HepG2 (cell line): ENCODE measurements around the gene ALKBH4. TPM values are rescaled to one million over a fixed set of nuclear protein-coding genes. Genes with fewer than 3 reads are reported as not detected.

Experiments used
- AKNA ChIP-seq: sonication (generic); formaldehyde crosslinking; IDR thresholded peaks from 2 replicates; pipeline ENCODE4 v1.4.0; 2020; ENCODE audit warnings: missing genetic modification reagents, borderline replicate concordance
- ARHGAP35 ChIP-seq: sonication (generic); formaldehyde crosslinking; IDR thresholded peaks from 2 replicates; pipeline ENCODE4 v1.9.0; 2022; ENCODE audit warnings: mild to moderate bottlenecking, inconsistent platforms, moderate library complexity, missing genetic modification reagents, borderline replicate concordance
- BORCS8-MEF2B ChIP-seq: sonication (generic); formaldehyde crosslinking; IDR thresholded peaks from 2 replicates; pipeline ENCODE4 v1.8.0; 2022; ENCODE audit warnings: mild to moderate bottlenecking, missing genetic modification reagents
- MAFK ChIP-seq, 2 experiments: IDR thresholded peaks in 1 of 2; conservative IDR thresholded peaks in 1 of 2; 2 replicates each; pipeline ENCODE4 v1.6.1; 2011; ENCODE audit warnings: improper control_type of control experiment in 2 of 2, low read length in 2 of 2
- MNT ChIP-seq: fragments of 450-650 bp; IDR thresholded peaks from 2 replicates; pipeline ENCODE4 v1.6.1; 2016
- MTF1 ChIP-seq: sonication (generic); formaldehyde crosslinking; IDR thresholded peaks from 2 replicates; pipeline ENCODE4 v1.5.0; 2020; ENCODE audit warnings: missing genetic modification reagents
- SAP130 ChIP-seq: IDR thresholded peaks from 2 replicates; pipeline ENCODE4 v1.6.1; 2016; ENCODE audit warnings: low read depth
- SNAI1 ChIP-seq: sonication (generic); formaldehyde crosslinking; IDR thresholded peaks from 2 replicates; pipeline ENCODE4 v1.5.0; 2020; ENCODE audit warnings: mild to moderate bottlenecking, missing genetic modification reagents, borderline replicate concordance
- SNAPC5 ChIP-seq: sonication (generic); formaldehyde crosslinking; IDR thresholded peaks from 2 replicates; pipeline ENCODE4 v1.8.1; 2023; ENCODE audit warnings: mild to moderate bottlenecking, missing genetic modification reagents, borderline replicate concordance
- SP5 ChIP-seq: IDR thresholded peaks from 2 replicates; pipeline ENCODE4 v1.6.1; 2016; ENCODE audit warnings: low read depth, borderline replicate concordance
- SYNCRIP ChIP-seq: fragments of 200-400 bp; formaldehyde crosslinking; IDR thresholded peaks from 2 replicates; pipeline ENCODE4 v1.6.1; 2018; ENCODE audit warnings: mild to moderate bottlenecking, low read depth, low read length; ENCODE audit not compliant: insufficient read depth
- THAP8 ChIP-seq: sonication (generic); formaldehyde crosslinking; IDR thresholded peaks from 2 replicates; pipeline ENCODE4 v1.5.1; 2020; ENCODE audit warnings: missing genetic modification reagents, mild to moderate bottlenecking, borderline replicate concordance
- TP53 ChIP-seq: sonication (generic); formaldehyde crosslinking; conservative IDR thresholded peaks from 2 replicates; pipeline ENCODE4 v1.4.0; 2020; ENCODE audit warnings: missing genetic modification reagents
- ZNF24 ChIP-seq: fragments of 450-650 bp; IDR thresholded peaks from 2 replicates; pipeline ENCODE4 v1.6.1; 2017; ENCODE audit warnings: antibody characterized with exemption, mild to moderate bottlenecking
- ZNF292 ChIP-seq: sonication (generic); formaldehyde crosslinking; IDR thresholded peaks from 2 replicates; pipeline ENCODE4 v1.8.1; 2022; ENCODE audit warnings: mild to moderate bottlenecking, low read depth, missing genetic modification reagents, borderline replicate concordance
- ZNF556 ChIP-seq: sonication (generic); formaldehyde crosslinking; IDR thresholded peaks from 2 replicates; pipeline ENCODE4 v1.4.0; 2020; ENCODE audit warnings: mild to moderate bottlenecking, missing genetic modification reagents, borderline replicate concordance
- ZNF563 ChIP-seq: sonication (generic); formaldehyde crosslinking; IDR thresholded peaks from 2 replicates; pipeline ENCODE4 v1.8.0; 2022; ENCODE audit warnings: mild to moderate bottlenecking, moderate library complexity, missing genetic modification reagents
- ZNF574 ChIP-seq: sonication (generic); formaldehyde crosslinking; IDR thresholded peaks from 2 replicates; pipeline ENCODE4 v1.4.0; 2020; ENCODE audit warnings: missing genetic modification reagents
- ZNF768 ChIP-seq: sonication (generic); formaldehyde crosslinking; IDR thresholded peaks from 2 replicates; pipeline ENCODE4 v1.4.0; 2020; ENCODE audit warnings: missing genetic modification reagents
- ZSCAN25 ChIP-seq: sonication (generic); formaldehyde crosslinking; IDR thresholded peaks from 2 replicates; pipeline ENCODE4 v1.8.0; 2022; ENCODE audit warnings: mild to moderate bottlenecking, missing genetic modification reagents
- polyA plus RNA-seq, 8 experiments: library from polyadenylated mRNA; depleted of rRNA in 3 of 8; stranded (reverse) in 7 of 8; unstranded in 1 of 8; fragments of >200 nt; fragmentation: Illumina TruSeq in 4 of 8; extraction: Trizol in 4 of 8; gene quantifications; 2 replicates each; pipeline versions ENCODE4 v1.2.1 to v1.2.3, GENCODE V29; 2011 to 2016; ENCODE audit warnings: low read depth in 4 of 8, missing spikeins in 1 of 8, mixed read lengths in 1 of 8; ENCODE audit not compliant: insufficient read depth in 1 of 8
- total RNA-seq, 5 experiments: library from RNA; depleted of rRNA; stranded (reverse); fragments of >200 nt; fragmentation: Illumina TruSeq; extraction: Trizol; gene quantifications; 2 replicates each; pipeline ENCODE4 v1.2.3, GENCODE V29; 2016; ENCODE audit warnings: low read depth in 1 of 5

Gene ALKBH4
- total and polyA plus RNA-seq, 2 of the 13 experiments (the other 11 are each of a cell fraction or from before 2014, with no cell fraction given) = 2.6 to 8.8 TPM

GRCh38 chr7:102451371-102452054 lies 13.2 kb downstream of the ALKBH4 start (continued):
- TF ChIP-seq ZNF574 (peak; percentile 67), MNT (no peak), SP5 (CRISPR knock-in tag) (peak; percentile 61), ZNF768 (CRISPR knock-in tag) (no peak), BORCS8-MEF2B (CRISPR knock-in tag) (no peak; the same call in 1 of the 2 replicates), SYNCRIP (no peak), THAP8 (CRISPR knock-in tag) (no peak), AKNA (no peak), MAFK (conservative IDR thresholded peaks at IDR 0.05 in 1 of 2, IDR thresholded peaks at IDR 0.05 in 1 of 2; ENCODE audit: low read length in 2 of 2) (no peak), ARHGAP35 (CRISPR knock-in tag) (no peak), ZNF24 (no peak), TP53 (CRISPR knock-in tag) (peak; percentile 84), ZNF556 (CRISPR knock-in tag) (0 out of 2 replicates have a peak, but pooled peaks have one; percentile 11), SNAI1 (CRISPR knock-in tag) (no peak), SAP130 (peak; percentile 76), ZNF292 (CRISPR knock-in tag) (0 out of 2 replicates have a peak, but pooled peaks have one; percentile 29), MTF1 (CRISPR knock-in tag) (no peak), ZNF563 (CRISPR knock-in tag) (no peak), SNAPC5 (no peak), ZSCAN25 (no peak)
